ENCODE results near the gene AHSG. TPM values are rescaled to one million over a fixed set of nuclear protein-coding genes. Genes with fewer than 3 reads are reported as not detected.

Gene AHSG
- total RNA-seq, 1 experiment from 2014 or later = not detected

- DNase-seq (no peak), ATAC-seq (no peak)
- no peak overlapping the region for H3K4me2 ChIP-seq (ENCODE audit: low read length)
- no peak overlapping the region for H2AFZ ChIP-seq (ENCODE audit: low read length)
- H3K27me3 ChIP-seq (ENCODE audit: low read length) = no peaks in the 10 kb centered on the region
- no TSS peak for BruUV-seq (replicated peaks)
- CTCF ChIA-PET = no interaction called here
- H3K36me3 ChIP-seq (ENCODE audit: low read depth, low read length) = no peaks in the 10 kb centered on the region
- H4K20me1 ChIP-seq (ENCODE audit: low read length) = no peaks in the 10 kb centered on the region
- no peak overlapping the region for H3K27ac ChIP-seq (ENCODE audit: low read length)
- H3K9me3 ChIP-seq (ENCODE audit: low read length) = no peaks in the 10 kb centered on the region
- no peaks in the 10 kb centered on the region for H3F3A ChIP-seq (ENCODE audit: low read length, unreplicated experiment)
- H3K9ac ChIP-seq (ENCODE audit: low read length) = no peak overlapping the region
- intact Hi-C loops (cut with micrococcal nuclease) = no loop called here
- POLR2A ChIA-PET (ENCODE audit: unreplicated experiment) = no interaction called here
- no peak overlapping the region for H3K4me3 ChIP-seq (ENCODE audit: low read length)
- TF ChIP-seq CTCF (conservative IDR thresholded peaks at IDR 0.05; ENCODE audit: low read depth, low read length) (no peak), EZH2 (IDR thresholded peaks at IDR 0.05; ENCODE audit: low read length, unreplicated experiment) (no peak), EZH2phosphoT487 (IDR thresholded peaks at IDR 0.05; ENCODE audit: borderline replicate concordance, low read length) (no peak)
- no peaks in the 10 kb centered on the region for H3K4me1 ChIP-seq (ENCODE audit: insufficient read depth, low read length)
- H3K79me2 ChIP-seq (ENCODE audit: low read length) = no peaks in the 10 kb centered on the region
- H3K9me2 ChIP-seq (replicated peaks; ENCODE audit: low read length) = no peaks in the 10 kb centered on the region
Measured at GRCh38 chr3:186599785-186600166, 13.1 kb upstream of the AHSG start.

GRCh38 chr3:186600896-186601295 lies 12.0 kb upstream of the AHSG start:
- no peak overlapping the region for H3K27ac ChIP-seq (ENCODE audit: low read length)
- ChIA-PET POLR2A (ENCODE audit: unreplicated experiment) (no interaction called here), CTCF (no interaction called here)
- H3K9me2 ChIP-seq (replicated peaks; ENCODE audit: low read length) = no peaks in the 10 kb centered on the region
- H3K4me2 ChIP-seq (ENCODE audit: low read length) = no peak overlapping the region
- intact Hi-C loops (cut with micrococcal nuclease) = no loop called here
- H3F3A ChIP-seq (ENCODE audit: low read length, unreplicated experiment) = no peaks in the 10 kb centered on the region
- no peak overlapping the region for H2AFZ ChIP-seq (ENCODE audit: low read length)
- ATAC-seq (no peak), DNase-seq (no peak)
- no peaks in the 10 kb centered on the region for H3K36me3 ChIP-seq (ENCODE audit: low read depth, low read length)
- no peak overlapping the region for H3K4me3 ChIP-seq (ENCODE audit: low read length)
- H3K9ac ChIP-seq (ENCODE audit: low read length) = no peak overlapping the region
- no peaks in the 10 kb centered on the region for H3K9me3 ChIP-seq (ENCODE audit: low read length)
- BruUV-seq (replicated peaks) = no TSS peak
- no peaks in the 10 kb centered on the region for H4K20me1 ChIP-seq (ENCODE audit: low read length)
- H3K4me1 ChIP-seq (ENCODE audit: insufficient read depth, low read length) = peaks cover 1% of the 10 kb centered on the region
- no peaks in the 10 kb centered on the region for H3K79me2 ChIP-seq (ENCODE audit: low read length)
- no peak for TF ChIP-seq CTCF (conservative IDR thresholded peaks at IDR 0.05; ENCODE audit: low read depth, low read length)
- no peak for TF ChIP-seq EZH2phosphoT487 (IDR thresholded peaks at IDR 0.05; ENCODE audit: borderline replicate concordance, low read length)
- no peaks in the 10 kb centered on the region for H3K27me3 ChIP-seq (ENCODE audit: low read length)

- H2AFZ ChIP-seq (ENCODE audit: low read length) = no peak overlapping the region
- H4K20me1 ChIP-seq (ENCODE audit: low read length) = no peaks in the 10 kb centered on the region
- DNase-seq (no peak), ATAC-seq (no peak)
- no peak overlapping the region for H3K9ac ChIP-seq (ENCODE audit: low read length)
- no peaks in the 10 kb centered on the region for H3K36me3 ChIP-seq (ENCODE audit: low read depth, low read length)
- intact Hi-C loops (cut with micrococcal nuclease) = no loop called here
- no peaks in the 10 kb centered on the region for H3K9me2 ChIP-seq (replicated peaks; ENCODE audit: low read length)
- BruUV-seq (replicated peaks) = no TSS peak
- H3K27ac ChIP-seq (ENCODE audit: low read length) = no peak overlapping the region
- no peaks in the 10 kb centered on the region for H3F3A ChIP-seq (ENCODE audit: low read length, unreplicated experiment)
- H3K27me3 ChIP-seq (ENCODE audit: low read length) = no peaks in the 10 kb centered on the region
- POLR2A ChIA-PET (ENCODE audit: unreplicated experiment) = no interaction called here
- TF ChIP-seq EZH2 (IDR thresholded peaks at IDR 0.05; ENCODE audit: low read length, unreplicated experiment) (no peak), CTCF (conservative IDR thresholded peaks at IDR 0.05; ENCODE audit: low read depth, low read length) (no peak), EZH2phosphoT487 (IDR thresholded peaks at IDR 0.05; ENCODE audit: borderline replicate concordance, low read length) (no peak)
- H3K9me3 ChIP-seq (ENCODE audit: low read length) = no peaks in the 10 kb centered on the region
- no peak overlapping the region for H3K4me2 ChIP-seq (ENCODE audit: low read length)
- peaks cover 8% of the 10 kb centered on the region for H3K4me1 ChIP-seq (ENCODE audit: insufficient read depth, low read length)
- CTCF ChIA-PET = no interaction called here
- no peak overlapping the region for H3K4me3 ChIP-seq (ENCODE audit: low read length)
- no peaks in the 10 kb centered on the region for H3K79me2 ChIP-seq (ENCODE audit: low read length)
Measured at GRCh38 chr3:186603159-186603558, 9.7 kb upstream of the AHSG start.
